Measurements from ENCODE around the gene LPCAT1.

DNA sequence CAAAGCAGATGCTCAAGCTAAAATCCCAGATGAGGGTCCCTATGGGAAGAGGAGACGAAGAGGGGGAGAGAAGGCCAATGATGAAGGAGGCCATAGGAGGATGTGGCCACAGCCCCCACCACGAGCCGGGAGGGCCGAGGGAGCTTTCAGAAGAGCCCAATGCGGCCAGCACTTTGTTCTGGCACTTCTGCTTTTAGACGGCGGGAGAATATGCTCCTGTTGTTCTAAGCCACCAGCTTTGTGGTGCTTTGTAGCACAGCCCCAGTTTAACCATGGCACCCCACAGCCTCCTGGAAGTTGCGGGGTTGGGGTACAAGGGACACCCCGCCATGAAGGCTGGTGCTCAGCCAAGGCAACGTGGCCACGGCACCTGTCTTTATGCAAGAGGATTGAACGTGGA is 33.4 kb downstream of the LPCAT1 start:
- TF ChIP-seq CHD1 (IDR thresholded peaks at IDR 0.05; ENCODE audit: low read depth, low read length): no peak
- TF ChIP-seq, protein P1, sequence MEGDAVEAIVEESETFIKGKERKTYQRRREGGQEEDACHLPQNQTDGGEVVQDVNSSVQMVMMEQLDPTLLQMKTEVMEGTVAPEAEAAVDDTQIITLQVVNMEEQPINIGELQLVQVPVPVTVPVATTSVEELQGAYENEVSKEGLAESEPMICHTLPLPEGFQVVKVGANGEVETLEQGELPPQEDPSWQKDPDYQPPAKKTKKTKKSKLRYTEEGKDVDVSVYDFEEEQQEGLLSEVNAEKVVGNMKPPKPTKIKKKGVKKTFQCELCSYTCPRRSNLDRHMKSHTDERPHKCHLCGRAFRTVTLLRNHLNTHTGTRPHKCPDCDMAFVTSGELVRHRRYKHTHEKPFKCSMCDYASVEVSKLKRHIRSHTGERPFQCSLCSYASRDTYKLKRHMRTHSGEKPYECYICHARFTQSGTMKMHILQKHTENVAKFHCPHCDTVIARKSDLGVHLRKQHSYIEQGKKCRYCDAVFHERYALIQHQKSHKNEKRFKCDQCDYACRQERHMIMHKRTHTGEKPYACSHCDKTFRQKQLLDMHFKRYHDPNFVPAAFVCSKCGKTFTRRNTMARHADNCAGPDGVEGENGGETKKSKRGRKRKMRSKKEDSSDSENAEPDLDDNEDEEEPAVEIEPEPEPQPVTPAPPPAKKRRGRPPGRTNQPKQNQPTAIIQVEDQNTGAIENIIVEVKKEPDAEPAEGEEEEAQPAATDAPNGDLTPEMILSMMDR (conservative IDR thresholded peaks at IDR 0.05; ENCODE audit: low read depth, low read length): no peak
- TF ChIP-seq POLR2A (IDR thresholded peaks at IDR 0.05; ENCODE audit: low read depth, low read length): no peak
- no peak for TF ChIP-seq MXI1 (IDR thresholded peaks at IDR 0.05; ENCODE audit: borderline replicate concordance, low read depth, low read length)
- TF ChIP-seq, protein P2, sequence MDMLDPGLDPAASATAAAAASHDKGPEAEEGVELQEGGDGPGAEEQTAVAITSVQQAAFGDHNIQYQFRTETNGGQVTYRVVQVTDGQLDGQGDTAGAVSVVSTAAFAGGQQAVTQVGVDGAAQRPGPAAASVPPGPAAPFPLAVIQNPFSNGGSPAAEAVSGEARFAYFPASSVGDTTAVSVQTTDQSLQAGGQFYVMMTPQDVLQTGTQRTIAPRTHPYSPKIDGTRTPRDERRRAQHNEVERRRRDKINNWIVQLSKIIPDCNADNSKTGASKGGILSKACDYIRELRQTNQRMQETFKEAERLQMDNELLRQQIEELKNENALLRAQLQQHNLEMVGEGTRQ (IDR thresholded peaks at IDR 0.05; ENCODE audit: low read depth, low read length): no peak
- no peak for TF ChIP-seq RAD21 (IDR thresholded peaks at IDR 0.05; ENCODE audit: low read length)
- TF ChIP-seq MAFK (IDR thresholded peaks at IDR 0.05; ENCODE audit: low read depth, low read length): no peak
- no peak for TF ChIP-seq RFX5 (IDR thresholded peaks at IDR 0.05; ENCODE audit: low read depth, low read length)
- no peak for TF ChIP-seq CEBPB (IDR thresholded peaks at IDR 0.05; ENCODE audit: low read depth, low read length)

All from IMR-90 (cell line).